NT2/D1 (cell line): ENCODE results near the gene ARHGEF11.

Experiments
- DNase-seq: peaks from one replicate; pipeline ENCODE4 v3.0.0-alpha.2; 2011; ENCODE audit warnings: low read depth, low spot score
- H3K27me3 ChIP-seq: 2 replicates; pipeline ENCODE4 v1.6.0; 2011; ENCODE audit warnings: mild to moderate bottlenecking; ENCODE audit not compliant: insufficient read length, insufficient read depth
- H3K36me3 ChIP-seq: 2 replicates; pipeline ENCODE4 v1.6.1; 2011; ENCODE audit warnings: mild to moderate bottlenecking, low read length, mixed read lengths; ENCODE audit not compliant: insufficient read depth, insufficient read length
- H3K4me1 ChIP-seq: 2 replicates; pipeline ENCODE4 v1.5.1; 2011; ENCODE audit not compliant: insufficient read depth, insufficient read length
- H3K4me3 ChIP-seq: 2 replicates; pipeline ENCODE4 v1.5.1; 2011; ENCODE audit warnings: low read depth; ENCODE audit not compliant: insufficient read length
- H3K9ac ChIP-seq: 2 replicates; pipeline ENCODE4 v1.6.0; 2011; ENCODE audit warnings: low read depth; ENCODE audit not compliant: insufficient read length
- H3K9me3 ChIP-seq: 2 replicates; pipeline ENCODE4 v1.5.1; 2011; ENCODE audit warnings: mild to moderate bottlenecking, low read length; ENCODE audit not compliant: insufficient read depth
- SUZ12 ChIP-seq: IDR thresholded peaks from 2 replicates; pipeline ENCODE4 v1.6.1; 2011; ENCODE audit not compliant: insufficient read length, insufficient read depth; ENCODE audit errors: extremely low read depth
- YY1 ChIP-seq: IDR thresholded peaks from 2 replicates; pipeline ENCODE4 v1.6.1; 2011; ENCODE audit not compliant: insufficient read length, insufficient read depth
- ZNF274 ChIP-seq: IDR thresholded peaks from 2 replicates; pipeline ENCODE4 v1.6.1; 2011; ENCODE audit warnings: mild to moderate bottlenecking, low read depth, low read length

ARHGEF11 gene

DNA sequence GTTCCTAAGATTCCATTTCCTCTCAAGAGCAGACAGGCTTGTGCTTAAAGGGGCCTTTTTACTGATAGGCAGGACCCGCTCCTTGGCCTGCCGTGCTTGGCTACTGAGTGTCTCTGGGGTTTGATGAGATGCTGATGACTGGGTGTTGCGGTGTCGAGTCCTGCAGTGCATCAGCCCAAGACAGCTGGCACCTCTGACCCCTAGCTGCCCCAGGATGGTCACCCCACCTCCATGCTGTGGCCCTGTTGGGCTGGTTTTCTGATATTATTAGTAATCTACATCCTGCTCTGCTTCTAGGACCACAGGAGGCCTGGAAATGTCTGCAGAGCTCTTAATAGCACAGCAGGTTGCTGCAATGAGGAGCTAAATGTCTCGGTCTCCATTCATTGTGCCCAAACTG lies 96.4 kb downstream of the ARHGEF11 start:
- no peaks in the 10 kb centered on the region for H3K9me3 ChIP-seq
- no peak overlapping the region for H3K9ac ChIP-seq
- H3K36me3 ChIP-seq, result peaks cover 98% of the 10 kb centered on the region
- no peak for DNase-seq
- TF ChIP-seq YY1, result no peak
- no peak for TF ChIP-seq SUZ12
- TF ChIP-seq ZNF274, result no peak
- no peak overlapping the region for H3K4me3 ChIP-seq
- H3K27me3 ChIP-seq, result no peaks in the 10 kb centered on the region
- no peaks in the 10 kb centered on the region for H3K4me1 ChIP-seq

DNA sequence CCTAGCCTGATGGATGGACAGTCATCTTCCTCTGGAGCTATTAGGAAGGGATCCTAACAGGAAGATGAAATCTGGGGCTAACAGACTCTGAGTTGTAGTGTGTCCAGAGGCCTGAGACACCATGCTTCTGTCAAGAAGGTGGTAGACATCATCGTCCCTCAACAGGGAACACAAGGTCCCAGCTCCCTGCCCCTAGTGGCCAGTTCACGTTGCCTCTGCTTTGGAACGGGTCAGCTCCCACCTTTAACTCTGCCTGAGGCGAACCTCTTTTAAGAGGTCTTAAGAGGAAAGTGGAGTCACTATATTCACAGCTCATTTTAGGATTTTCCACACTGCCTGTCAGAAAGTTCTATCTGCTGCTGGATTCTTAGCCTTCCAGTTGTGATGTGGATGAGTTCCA lies 96.8 kb downstream of the ARHGEF11 start:
- Histone ChIP-seq H3K4me1 (no peaks in the 10 kb centered on the region), H3K36me3 (peaks cover 98% of the 10 kb centered on the region), H3K9me3 (no peaks in the 10 kb centered on the region), H3K27me3 (no peaks in the 10 kb centered on the region), H3K9ac (no peak overlapping the region), H3K4me3 (no peak overlapping the region)
- no peak for TF ChIP-seq YY1
- TF ChIP-seq ZNF274, result no peak
- TF ChIP-seq SUZ12, result no peak
- no peak for DNase-seq

DNA sequence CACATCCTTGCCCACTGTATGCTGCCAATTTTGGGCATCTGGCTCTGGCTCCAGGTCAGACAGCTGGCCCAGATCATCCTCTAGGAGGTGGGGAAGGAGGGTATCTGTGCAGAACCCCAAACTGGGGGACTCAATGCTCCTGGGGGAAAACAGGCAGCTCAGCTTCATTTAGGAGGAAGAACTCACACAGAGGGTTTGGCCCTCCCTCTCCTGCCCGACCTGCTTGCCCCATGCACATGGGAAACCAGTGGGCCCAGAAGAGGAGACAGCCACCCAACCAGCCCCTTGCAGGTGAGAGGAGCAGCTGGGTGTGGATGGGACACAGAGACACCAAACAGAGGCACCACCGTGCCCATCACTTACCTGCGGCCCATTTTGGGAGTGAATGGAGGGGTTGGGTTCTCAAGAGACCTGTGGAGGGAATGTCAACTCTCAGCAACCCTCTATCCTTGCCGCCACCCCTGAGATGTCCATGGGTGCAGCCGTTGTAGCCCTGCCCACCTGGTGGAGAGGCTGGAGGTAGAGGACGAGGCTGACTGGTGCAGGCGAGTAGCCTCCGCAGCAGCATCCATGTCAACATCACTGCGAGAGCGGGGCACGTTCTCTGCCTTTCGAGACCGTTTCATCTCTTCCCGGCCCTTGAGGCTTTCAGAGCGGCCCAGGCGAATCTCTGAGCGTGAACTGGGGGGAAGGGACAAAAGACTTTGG lies 97.6 kb downstream of the ARHGEF11 start:
- TF ChIP-seq SUZ12 (no peak), ZNF274 (no peak), YY1 (no peak)
- Histone ChIP-seq H3K4me1 (no peaks in the 10 kb centered on the region), H3K4me3 (no peak overlapping the region), H3K9me3 (no peaks in the 10 kb centered on the region), H3K9ac (no peak overlapping the region), H3K36me3 (peaks cover 96% of the 10 kb centered on the region), H3K27me3 (no peaks in the 10 kb centered on the region)
- DNase-seq, result no peak

DNA sequence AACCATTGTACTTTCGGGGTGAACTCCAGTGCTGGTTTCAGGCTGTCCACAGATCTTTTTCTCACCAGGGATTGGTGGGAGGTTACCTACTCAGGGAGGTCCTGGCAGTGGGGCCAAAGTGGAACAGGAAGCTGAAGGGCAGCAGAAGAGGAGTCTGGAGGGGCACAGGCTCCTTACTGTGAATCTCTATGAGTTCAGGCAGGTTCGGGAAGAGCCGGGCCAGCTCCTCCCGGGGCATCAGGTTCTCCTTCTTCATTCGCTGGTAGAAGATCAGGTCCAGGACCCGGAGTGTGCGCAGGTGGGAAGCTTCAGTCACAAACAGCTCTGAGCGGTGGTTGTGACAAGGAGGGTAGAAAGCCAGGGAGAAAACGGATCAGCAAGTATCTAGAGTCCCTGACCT lies 98.4 kb downstream of the ARHGEF11 start:
- H3K4me1 ChIP-seq, result no peaks in the 10 kb centered on the region
- H3K27me3 ChIP-seq, result no peaks in the 10 kb centered on the region
- TF ChIP-seq SUZ12 (no peak), YY1 (no peak), ZNF274 (no peak)
- no peak for DNase-seq
- peaks cover 98% of the 10 kb centered on the region for H3K36me3 ChIP-seq
- H3K4me3 ChIP-seq, result no peak overlapping the region
- H3K9ac ChIP-seq, result no peak overlapping the region
- H3K9me3 ChIP-seq, result no peaks in the 10 kb centered on the region

- Histone ChIP-seq H3K9me3 (no peaks in the 10 kb centered on the region), H3K36me3 (peaks cover 98% of the 10 kb centered on the region), H3K4me1 (no peaks in the 10 kb centered on the region), H3K4me3 (no peak overlapping the region), H3K27me3 (no peaks in the 10 kb centered on the region), H3K9ac (no peak overlapping the region)
- no peak for TF ChIP-seq YY1
- TF ChIP-seq ZNF274, result no peak
- no peak for TF ChIP-seq SUZ12
- DNase-seq, result no peak
Observed at GRCh38 chr1:156945881-156946661, 99.5 kb downstream of the ARHGEF11 start.

- Histone ChIP-seq H3K4me3 (no peak overlapping the region), H3K9me3 (no peaks in the 10 kb centered on the region), H3K27me3 (no peaks in the 10 kb centered on the region), H3K9ac (no peak overlapping the region), H3K36me3 (peaks cover 98% of the 10 kb centered on the region), H3K4me1 (no peaks in the 10 kb centered on the region)
- TF ChIP-seq YY1 (no peak), ZNF274 (no peak), SUZ12 (no peak)
- no peak for DNase-seq
Observed at GRCh38 chr1:156944848-156945247, 100.7 kb downstream of the ARHGEF11 start.

- no peaks in the 10 kb centered on the region for H3K4me1 ChIP-seq
- no peaks in the 10 kb centered on the region for H3K9me3 ChIP-seq
- peaks cover 98% of the 10 kb centered on the region for H3K36me3 ChIP-seq
- H3K27me3 ChIP-seq, result no peaks in the 10 kb centered on the region
- TF ChIP-seq SUZ12, result no peak
- no peak for TF ChIP-seq YY1
- TF ChIP-seq ZNF274, result no peak
- no peak overlapping the region for H3K4me3 ChIP-seq
- no peak overlapping the region for H3K9ac ChIP-seq
- no peak for DNase-seq
Observed at GRCh38 chr1:156944268-156944667, 101.3 kb downstream of the ARHGEF11 start.
